PFSK-1 (cell line): ENCODE results near the gene RASSF3.

ENCODE experiments used
- FOXP2 ChIP-seq: optimal IDR thresholded peaks from 2 replicates; pipeline ENCODE3; 2011; ENCODE audit warnings: borderline replicate concordance, control low read depth, inconsistent platforms; ENCODE audit not compliant: insufficient read depth; ENCODE audit errors: extremely low read length, extremely low read depth
- POLR2AphosphoS5 ChIP-seq: IDR thresholded peaks from 2 replicates; pipeline ENCODE4 v1.6.1; 2012; ENCODE audit warnings: low read depth, mild to moderate bottlenecking, control low read depth, low read length, moderate library complexity
- SIN3A ChIP-seq: IDR thresholded peaks from 2 replicates; pipeline ENCODE4 v1.6.1; 2012; ENCODE audit warnings: mild to moderate bottlenecking, low read length, moderate library complexity, borderline replicate concordance; ENCODE audit not compliant: insufficient read depth
- TAF1 ChIP-seq: IDR thresholded peaks from 2 replicates; pipeline ENCODE4 v1.6.1; 2012; ENCODE audit warnings: low read length, control low read depth, borderline replicate concordance; ENCODE audit not compliant: insufficient read depth
- TF ChIP-seq, protein P1 (sequence below), 2 experiments: IDR thresholded peaks; 2 replicates each; pipeline versions ENCODE4 v1.6.1 to v1.8.0; 2011 to 2012; ENCODE audit warnings: low read depth in 2 of 2, low read length in 2 of 2, control low read depth in 1 of 2, inconsistent platforms in 1 of 2, mild to moderate bottlenecking in 1 of 2, moderate library complexity in 1 of 2; ENCODE audit not compliant: insufficient read depth in 1 of 2

Gene RASSF3

DNA sequence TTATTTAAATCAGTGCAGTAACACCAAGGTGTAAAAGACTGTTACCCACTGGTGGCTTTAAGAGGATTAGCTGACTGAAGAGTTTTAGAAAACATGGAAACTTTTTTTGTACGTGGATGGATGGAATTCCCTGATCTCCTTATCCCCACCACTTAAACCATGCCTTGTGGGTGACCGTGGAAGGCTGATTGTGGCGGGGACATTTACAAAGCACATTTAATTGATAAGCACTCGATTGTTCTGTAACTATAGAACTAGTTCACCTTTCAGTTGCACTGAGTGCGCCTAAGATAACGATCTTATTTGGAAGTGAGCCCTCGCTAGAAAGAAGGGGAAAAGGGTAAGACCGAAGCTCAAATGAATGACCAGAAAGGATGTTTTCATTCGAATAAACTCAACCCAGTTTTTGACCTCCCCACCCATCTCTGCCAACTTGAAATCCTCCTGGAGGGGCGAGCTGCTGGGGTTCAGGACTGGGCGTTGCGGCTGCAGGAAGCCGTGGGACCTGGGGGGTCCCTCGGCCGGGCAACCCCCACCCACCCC lies 688 bp upstream of the RASSF3 start:
- TF ChIP-seq, protein P1, sequence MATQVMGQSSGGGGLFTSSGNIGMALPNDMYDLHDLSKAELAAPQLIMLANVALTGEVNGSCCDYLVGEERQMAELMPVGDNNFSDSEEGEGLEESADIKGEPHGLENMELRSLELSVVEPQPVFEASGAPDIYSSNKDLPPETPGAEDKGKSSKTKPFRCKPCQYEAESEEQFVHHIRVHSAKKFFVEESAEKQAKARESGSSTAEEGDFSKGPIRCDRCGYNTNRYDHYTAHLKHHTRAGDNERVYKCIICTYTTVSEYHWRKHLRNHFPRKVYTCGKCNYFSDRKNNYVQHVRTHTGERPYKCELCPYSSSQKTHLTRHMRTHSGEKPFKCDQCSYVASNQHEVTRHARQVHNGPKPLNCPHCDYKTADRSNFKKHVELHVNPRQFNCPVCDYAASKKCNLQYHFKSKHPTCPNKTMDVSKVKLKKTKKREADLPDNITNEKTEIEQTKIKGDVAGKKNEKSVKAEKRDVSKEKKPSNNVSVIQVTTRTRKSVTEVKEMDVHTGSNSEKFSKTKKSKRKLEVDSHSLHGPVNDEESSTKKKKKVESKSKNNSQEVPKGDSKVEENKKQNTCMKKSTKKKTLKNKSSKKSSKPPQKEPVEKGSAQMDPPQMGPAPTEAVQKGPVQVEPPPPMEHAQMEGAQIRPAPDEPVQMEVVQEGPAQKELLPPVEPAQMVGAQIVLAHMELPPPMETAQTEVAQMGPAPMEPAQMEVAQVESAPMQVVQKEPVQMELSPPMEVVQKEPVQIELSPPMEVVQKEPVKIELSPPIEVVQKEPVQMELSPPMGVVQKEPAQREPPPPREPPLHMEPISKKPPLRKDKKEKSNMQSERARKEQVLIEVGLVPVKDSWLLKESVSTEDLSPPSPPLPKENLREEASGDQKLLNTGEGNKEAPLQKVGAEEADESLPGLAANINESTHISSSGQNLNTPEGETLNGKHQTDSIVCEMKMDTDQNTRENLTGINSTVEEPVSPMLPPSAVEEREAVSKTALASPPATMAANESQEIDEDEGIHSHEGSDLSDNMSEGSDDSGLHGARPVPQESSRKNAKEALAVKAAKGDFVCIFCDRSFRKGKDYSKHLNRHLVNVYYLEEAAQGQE (IDR thresholded peaks at IDR 0.05; ENCODE audit: insufficient read depth in 1 of 2, low read depth in 2 of 2, low read length in 2 of 2): no peak
- 0 out of 2 replicates have a peak, but pooled peaks have one; percentile 5 for TF ChIP-seq SIN3A

DNA sequence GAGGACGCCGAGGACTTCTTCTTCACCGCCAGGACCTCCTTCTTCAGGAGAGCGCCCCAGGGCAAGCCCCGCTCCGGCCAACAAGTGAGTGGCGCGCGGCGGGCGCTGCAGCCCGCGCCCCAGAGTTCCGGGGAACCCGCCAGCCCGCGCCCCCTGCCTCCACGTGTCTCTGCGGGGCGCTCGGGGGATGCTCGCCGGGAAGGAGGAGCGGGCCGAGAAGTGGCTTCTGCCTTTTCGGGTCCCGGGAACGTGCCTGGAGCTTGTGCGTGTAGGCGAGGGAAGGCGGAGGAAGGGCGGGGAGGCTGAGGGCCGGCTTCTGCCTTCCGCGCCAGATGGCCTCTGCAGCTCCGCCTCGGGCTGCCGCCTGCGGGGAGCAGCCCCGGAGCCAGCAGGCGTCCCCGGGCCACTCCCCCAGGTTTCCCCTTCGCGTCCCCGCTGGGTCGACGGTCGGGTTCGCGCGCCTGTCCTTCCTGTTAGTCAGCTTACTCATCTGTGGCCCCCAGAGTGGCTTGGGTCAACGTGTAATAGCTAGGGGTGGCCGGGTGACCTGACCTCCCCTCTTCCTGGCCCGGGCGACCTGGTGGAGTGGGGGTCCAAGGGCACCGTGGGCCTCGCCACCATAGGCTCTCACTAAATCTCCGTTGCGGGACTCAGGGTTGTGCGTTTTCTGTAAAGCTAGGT lies 505 bp downstream of the RASSF3 start:
- TF ChIP-seq FOXP2: peak; percentile 64
- 0 out of 2 replicates have a peak, but pooled peaks have one; percentile 43 for TF ChIP-seq TAF1
- peak; percentile 44; the same call in 1 of the 2 replicates for TF ChIP-seq POLR2AphosphoS5
- TF ChIP-seq, protein P1 (IDR thresholded peaks at IDR 0.05; ENCODE audit: insufficient read depth in 1 of 2, low read depth in 2 of 2, low read length in 2 of 2): no peak
- peak; percentile 81; the same call in 1 of the 2 replicates for TF ChIP-seq SIN3A

DNA sequence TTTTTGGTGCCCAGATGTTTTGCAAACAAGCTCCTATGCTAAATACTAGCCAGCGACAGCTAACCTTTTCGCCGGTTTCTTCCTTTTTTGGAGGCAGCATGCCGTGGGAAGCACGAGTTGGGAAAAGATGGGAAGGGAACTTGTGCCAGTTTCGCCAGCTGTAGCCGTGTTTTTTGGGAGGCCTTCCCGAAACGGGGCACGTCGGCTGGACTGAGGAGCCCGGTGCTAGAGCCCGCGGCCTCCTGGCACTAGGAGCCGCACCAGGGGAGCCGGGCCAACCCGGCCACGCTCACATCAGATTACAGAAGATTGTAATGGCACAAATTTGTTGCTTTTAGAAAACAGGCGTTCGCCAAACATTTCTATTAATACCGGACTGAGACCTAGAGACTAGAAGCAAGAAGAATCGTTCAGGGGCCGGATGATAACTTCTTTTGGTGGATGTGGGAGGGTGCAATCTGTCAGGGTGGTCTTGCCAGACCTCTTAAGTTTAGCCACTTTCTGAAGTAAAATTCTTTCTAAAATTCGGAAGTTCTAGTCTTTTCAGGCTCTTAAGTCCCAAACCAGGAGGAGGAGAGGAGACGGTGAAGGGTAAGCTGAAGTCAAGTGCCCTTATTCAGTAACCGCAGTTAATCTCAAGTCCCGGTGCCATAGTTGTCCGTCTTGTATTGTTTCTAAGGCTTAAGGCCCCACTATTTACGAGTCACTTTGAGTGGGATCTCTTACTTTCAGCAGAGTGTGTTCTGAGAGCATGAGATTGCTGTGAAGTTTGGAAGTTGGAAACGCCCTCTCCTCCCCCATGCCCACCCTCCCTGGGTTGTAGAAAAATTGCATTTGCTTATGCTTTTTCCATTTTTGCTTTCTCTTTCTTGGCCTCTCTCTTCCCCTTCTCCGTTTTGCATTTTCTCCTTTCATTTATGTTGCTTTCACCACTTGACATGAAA lies 1.3 kb downstream of the RASSF3 start:
- TF ChIP-seq TAF1 (no peak), SIN3A (no peak), POLR2AphosphoS5 (no peak), FOXP2 (no peak)
- TF ChIP-seq, protein P1 (IDR thresholded peaks at IDR 0.05; ENCODE audit: insufficient read depth in 1 of 2, low read depth in 2 of 2, low read length in 2 of 2): no peak

DNA sequence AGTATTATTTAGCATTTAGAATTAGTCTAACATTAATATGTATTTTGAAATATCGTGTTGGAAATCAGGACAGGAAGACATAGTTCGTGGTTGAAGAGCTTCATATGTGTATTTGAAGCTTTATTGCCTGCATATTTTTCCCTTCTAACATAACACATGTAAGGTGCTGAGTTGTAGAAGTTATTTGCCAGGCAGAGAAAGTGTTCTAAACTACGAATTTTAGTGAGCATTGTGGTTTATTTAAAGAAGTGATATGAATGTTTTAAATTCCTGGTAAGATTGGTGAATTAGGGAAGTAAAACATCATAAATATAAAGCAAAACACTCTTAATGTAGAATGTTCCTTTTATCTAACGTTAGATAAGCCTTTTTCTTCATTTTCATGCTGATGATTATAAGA lies 2.5 kb downstream of the RASSF3 start:
- TF ChIP-seq FOXP2: no peak
- no peak for TF ChIP-seq POLR2AphosphoS5
- no peak for TF ChIP-seq SIN3A
- no peak for TF ChIP-seq TAF1
- TF ChIP-seq, protein P1 (IDR thresholded peaks at IDR 0.05; ENCODE audit: insufficient read depth in 1 of 2, low read depth in 2 of 2, low read length in 2 of 2): no peak
